ENCODE results near the gene BTBD8.

GRCh38 chr1:92218559-92218958 lies 138.4 kb downstream of the BTBD8 start:
- TF ChIP-seq CBX3 (IDR thresholded peaks at IDR 0.05; ENCODE audit: low read depth) (no peak), REST (IDR thresholded peaks at IDR 0.05; ENCODE audit: low read depth) (no peak), ELF1 (IDR thresholded peaks at IDR 0.05; ENCODE audit: borderline replicate concordance, low read depth) (no peak), MAX (IDR thresholded peaks at IDR 0.05) (no peak), POLR2A (IDR thresholded peaks at IDR 0.05; ENCODE audit: borderline replicate concordance, extremely low read depth, insufficient read depth, insufficient read length) (no peak)

All from HCT116 (cell line).